KMS-11 (cell line): ENCODE data around the gene MCTP1.

Experiments used
- H2AFZ ChIP-seq: fragments of 200-600 bp; sonication (generic); 2 replicates; pipeline ENCODE4 v1.6.1; 2016; ENCODE audit warnings: antibody characterized with exemption, mixed run types, low read depth
- H3K27ac ChIP-seq: fragments of 200-600 bp; sonication (generic); 2 replicates; pipeline ENCODE4 v1.6.1; 2016; ENCODE audit warnings: mild to moderate bottlenecking, mixed run types
- H3K27me3 ChIP-seq: fragments of 200-600 bp; sonication (generic); 2 replicates; pipeline ENCODE4 v1.6.1; 2017; ENCODE audit warnings: mild to moderate bottlenecking, low read depth, mixed run types, moderate library complexity; ENCODE audit not compliant: insufficient read depth
- H3K36me3 ChIP-seq: fragments of 200-600 bp; sonication (generic); 2 replicates; pipeline ENCODE4 v1.6.1; 2017; ENCODE audit warnings: mild to moderate bottlenecking, mixed run types; ENCODE audit not compliant: insufficient read depth
- H3K4me1 ChIP-seq: fragments of 200-600 bp; sonication (generic); 2 replicates; pipeline ENCODE4 v1.6.1; 2016; ENCODE audit warnings: mild to moderate bottlenecking, low read depth, mixed run types; ENCODE audit not compliant: poor library complexity, severe bottlenecking
- H3K4me2 ChIP-seq: fragments of 200-600 bp; sonication (generic); 2 replicates; pipeline ENCODE4 v1.7.0; 2016; ENCODE audit warnings: mild to moderate bottlenecking, mixed run types
- H3K4me3 ChIP-seq: fragments of 200-600 bp; sonication (generic); IDR thresholded peaks from 2 replicates; pipeline ENCODE4 v1.6.1; 2017; ENCODE audit warnings: low read depth, low read length, mixed read lengths; ENCODE audit not compliant: insufficient read depth
- H3K79me2 ChIP-seq: fragments of 200-600 bp; sonication (generic); 2 replicates; pipeline ENCODE4 v1.6.1; 2016; ENCODE audit warnings: low read depth, mixed run types; ENCODE audit not compliant: insufficient read depth
- H3K9ac ChIP-seq: fragments of 200-600 bp; sonication (generic); 2 replicates; pipeline ENCODE4 v1.6.1; 2016; ENCODE audit warnings: mild to moderate bottlenecking, mixed run types
- H4K20me1 ChIP-seq: fragments of 200-600 bp; sonication (generic); 2 replicates; pipeline ENCODE4 v1.6.1; 2016; ENCODE audit warnings: mild to moderate bottlenecking, mixed run types; ENCODE audit not compliant: insufficient read depth
- TF ChIP-seq, protein P1 (sequence below): fragments of 200-600 bp; sonication (generic); conservative IDR thresholded peaks from 2 replicates; pipeline ENCODE4 v1.6.1; 2017; ENCODE audit warnings: low read depth, mild to moderate bottlenecking, antibody characterized with exemption, low read length, moderate library complexity, mixed read lengths

The MCTP1 gene

DNA sequence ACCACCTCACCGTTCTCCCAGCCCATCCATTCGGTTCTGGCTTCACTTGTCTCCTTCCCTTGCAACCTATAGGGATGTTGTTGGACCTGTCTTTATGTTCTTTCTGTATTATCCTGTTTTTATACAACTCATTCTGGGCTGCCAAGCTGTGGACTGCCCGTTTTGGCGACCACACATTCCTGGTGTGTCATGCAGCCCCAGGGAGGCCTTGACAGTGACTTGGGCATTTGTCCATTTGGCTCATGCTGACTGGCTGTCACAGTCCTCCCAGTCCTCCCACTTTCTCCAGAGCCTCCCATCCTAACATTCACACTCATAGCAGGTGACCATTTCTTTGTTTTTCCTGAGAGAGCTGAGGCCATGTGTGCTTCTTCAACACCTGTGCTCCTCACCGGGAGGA lies 530.1 kb downstream of the MCTP1 start:
- H3K27ac ChIP-seq = no peak overlapping the region
- H3K79me2 ChIP-seq = no peaks in the 10 kb centered on the region
- H3K4me1 ChIP-seq = no peaks in the 10 kb centered on the region
- no peak overlapping the region for H3K4me2 ChIP-seq
- no peaks in the 10 kb centered on the region for H3K36me3 ChIP-seq
- H3K4me3 ChIP-seq = no peak overlapping the region
- H3K9ac ChIP-seq = no peak overlapping the region
- TF ChIP-seq, protein P1, sequence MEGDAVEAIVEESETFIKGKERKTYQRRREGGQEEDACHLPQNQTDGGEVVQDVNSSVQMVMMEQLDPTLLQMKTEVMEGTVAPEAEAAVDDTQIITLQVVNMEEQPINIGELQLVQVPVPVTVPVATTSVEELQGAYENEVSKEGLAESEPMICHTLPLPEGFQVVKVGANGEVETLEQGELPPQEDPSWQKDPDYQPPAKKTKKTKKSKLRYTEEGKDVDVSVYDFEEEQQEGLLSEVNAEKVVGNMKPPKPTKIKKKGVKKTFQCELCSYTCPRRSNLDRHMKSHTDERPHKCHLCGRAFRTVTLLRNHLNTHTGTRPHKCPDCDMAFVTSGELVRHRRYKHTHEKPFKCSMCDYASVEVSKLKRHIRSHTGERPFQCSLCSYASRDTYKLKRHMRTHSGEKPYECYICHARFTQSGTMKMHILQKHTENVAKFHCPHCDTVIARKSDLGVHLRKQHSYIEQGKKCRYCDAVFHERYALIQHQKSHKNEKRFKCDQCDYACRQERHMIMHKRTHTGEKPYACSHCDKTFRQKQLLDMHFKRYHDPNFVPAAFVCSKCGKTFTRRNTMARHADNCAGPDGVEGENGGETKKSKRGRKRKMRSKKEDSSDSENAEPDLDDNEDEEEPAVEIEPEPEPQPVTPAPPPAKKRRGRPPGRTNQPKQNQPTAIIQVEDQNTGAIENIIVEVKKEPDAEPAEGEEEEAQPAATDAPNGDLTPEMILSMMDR = no peak
- H4K20me1 ChIP-seq = no peaks in the 10 kb centered on the region
- H3K27me3 ChIP-seq = no peaks in the 10 kb centered on the region
- H2AFZ ChIP-seq = no peak overlapping the region

DNA sequence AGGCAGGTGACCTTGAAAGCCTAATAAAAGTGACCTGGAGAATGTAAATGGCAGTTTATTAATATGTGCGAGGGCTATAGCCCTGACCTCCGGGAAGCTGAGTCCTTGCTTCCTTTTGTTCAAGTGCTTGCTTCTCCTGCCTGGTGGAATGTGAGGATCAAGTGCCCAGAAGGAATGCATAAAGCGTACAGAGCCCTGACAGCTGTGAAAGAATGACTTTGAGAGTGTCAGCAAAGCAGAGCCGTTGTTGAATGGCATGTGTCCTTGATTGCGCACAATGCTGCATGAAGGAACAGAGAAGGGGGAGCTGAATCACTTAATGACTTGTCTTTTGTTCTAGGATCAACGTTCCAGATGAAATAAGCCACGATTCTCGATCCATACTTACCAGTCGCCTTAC lies 533.4 kb downstream of the MCTP1 start:
- no peak overlapping the region for H3K4me3 ChIP-seq
- no peaks in the 10 kb centered on the region for H3K4me1 ChIP-seq
- H3K79me2 ChIP-seq = no peaks in the 10 kb centered on the region
- H3K27me3 ChIP-seq = no peaks in the 10 kb centered on the region
- no peak overlapping the region for H3K9ac ChIP-seq
- H4K20me1 ChIP-seq = no peaks in the 10 kb centered on the region
- TF ChIP-seq, protein P1 = no peak
- H3K36me3 ChIP-seq = no peaks in the 10 kb centered on the region
- no peak overlapping the region for H3K27ac ChIP-seq
- no peak overlapping the region for H2AFZ ChIP-seq
- no peak overlapping the region for H3K4me2 ChIP-seq

DNA sequence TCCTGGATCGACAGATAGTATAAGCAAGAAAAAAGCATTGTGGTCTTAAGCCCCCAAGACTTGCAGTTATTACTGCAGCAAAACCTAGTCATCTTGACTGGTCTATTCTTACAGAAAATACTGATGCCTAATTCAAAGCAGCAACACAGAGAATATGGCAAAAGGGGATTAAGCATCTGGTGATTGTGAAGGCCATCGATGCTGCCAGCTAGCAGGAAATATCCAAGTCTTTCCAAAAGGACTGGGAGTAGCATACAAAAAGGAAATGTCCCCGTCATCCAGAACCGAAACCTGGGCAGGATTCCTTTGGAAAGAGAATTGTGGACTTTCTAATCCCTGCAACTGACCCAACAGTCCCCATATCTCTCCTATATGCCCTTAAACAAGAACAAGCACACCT lies 534.2 kb downstream of the MCTP1 start:
- Histone ChIP-seq H3K79me2 (no peaks in the 10 kb centered on the region), H3K27ac (no peak overlapping the region), H3K4me3 (no peak overlapping the region), H4K20me1 (no peaks in the 10 kb centered on the region), H3K4me1 (no peaks in the 10 kb centered on the region), H3K9ac (no peak overlapping the region), H3K36me3 (no peaks in the 10 kb centered on the region), H2AFZ (no peak overlapping the region), H3K4me2 (no peak overlapping the region), H3K27me3 (no peaks in the 10 kb centered on the region)
- TF ChIP-seq, protein P1 = no peak

DNA sequence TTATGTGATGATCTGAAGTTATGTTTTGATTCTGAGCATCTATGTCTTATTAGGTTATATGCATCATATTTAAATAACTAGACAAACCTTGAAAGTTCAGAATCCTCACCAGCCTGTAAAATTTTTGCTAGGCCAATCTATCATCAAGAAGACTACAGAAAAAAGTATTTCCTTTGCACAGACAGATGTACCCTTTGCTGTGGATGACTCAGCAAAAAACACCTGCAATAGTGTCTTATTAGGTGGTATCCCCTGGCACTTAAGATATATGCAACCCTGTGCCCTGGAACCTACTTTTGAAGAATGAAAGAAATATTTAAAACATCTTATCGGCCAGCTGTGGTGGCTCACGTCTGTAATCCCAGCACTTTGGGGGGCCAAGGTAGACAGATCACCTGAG lies 535.9 kb downstream of the MCTP1 start:
- H3K36me3 ChIP-seq = no peaks in the 10 kb centered on the region
- H3K27me3 ChIP-seq = no peaks in the 10 kb centered on the region
- no peak overlapping the region for H2AFZ ChIP-seq
- no peaks in the 10 kb centered on the region for H3K79me2 ChIP-seq
- TF ChIP-seq, protein P1 = no peak
- no peak overlapping the region for H3K27ac ChIP-seq
- no peak overlapping the region for H3K4me2 ChIP-seq
- H3K4me1 ChIP-seq = no peaks in the 10 kb centered on the region
- H4K20me1 ChIP-seq = no peaks in the 10 kb centered on the region
- no peak overlapping the region for H3K9ac ChIP-seq
- H3K4me3 ChIP-seq = no peak overlapping the region

DNA sequence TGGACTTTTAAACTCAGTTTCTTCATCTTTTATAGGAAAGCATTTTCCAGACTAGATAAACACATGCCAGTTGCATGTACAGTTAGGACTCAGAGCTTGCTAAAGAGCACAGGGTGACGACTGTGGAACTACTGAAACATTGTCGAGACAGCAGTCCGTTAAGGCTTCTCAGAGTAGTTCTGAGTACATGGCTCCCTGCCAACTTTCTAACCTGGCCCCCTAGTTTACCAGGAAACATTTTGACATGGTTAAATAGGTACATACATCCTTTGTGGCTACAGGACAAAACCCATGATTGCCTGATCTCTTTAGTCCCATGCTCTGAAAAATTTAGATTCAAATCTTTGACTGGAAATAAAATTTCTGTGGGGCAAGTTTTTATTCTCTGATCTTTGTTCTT lies 536.7 kb downstream of the MCTP1 start:
- no peaks in the 10 kb centered on the region for H4K20me1 ChIP-seq
- H2AFZ ChIP-seq = no peak overlapping the region
- no peak overlapping the region for H3K27ac ChIP-seq
- no peak overlapping the region for H3K4me3 ChIP-seq
- H3K27me3 ChIP-seq = no peaks in the 10 kb centered on the region
- TF ChIP-seq, protein P1 = no peak
- no peaks in the 10 kb centered on the region for H3K79me2 ChIP-seq
- no peak overlapping the region for H3K9ac ChIP-seq
- no peaks in the 10 kb centered on the region for H3K36me3 ChIP-seq
- H3K4me1 ChIP-seq = no peaks in the 10 kb centered on the region
- H3K4me2 ChIP-seq = no peak overlapping the region
